GM21367 (cell line): ENCODE results near the gene GALNT8.

Experiments used
- ATAC-seq: cut with Tn5 transposase; IDR thresholded peaks from one replicate; pipeline ENCODE4 v1.9.1; 2021; ENCODE audit not compliant: unreplicated experiment

The GALNT8 gene

DNA sequence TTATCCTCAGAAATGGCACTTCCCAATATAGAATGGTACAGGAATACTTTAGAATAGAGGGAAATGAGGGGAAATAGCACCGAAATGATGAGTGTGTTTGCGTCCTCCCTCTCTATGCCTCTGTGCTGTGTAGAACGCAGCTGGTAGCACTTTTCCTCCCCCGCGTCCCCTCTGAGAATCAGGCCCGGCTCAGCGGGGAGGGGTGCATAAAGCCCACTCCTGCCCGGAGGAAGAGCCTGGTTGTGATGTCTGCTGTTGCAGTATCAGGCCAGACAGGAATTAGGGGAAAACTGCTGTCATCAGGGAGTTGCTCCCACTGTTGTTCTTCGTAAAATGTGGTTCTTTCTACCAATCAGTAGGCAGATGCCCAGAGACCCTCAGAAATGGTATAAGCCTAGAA, 76.0 kb downstream of the GALNT8 start:
- no peak for ATAC-seq

DNA sequence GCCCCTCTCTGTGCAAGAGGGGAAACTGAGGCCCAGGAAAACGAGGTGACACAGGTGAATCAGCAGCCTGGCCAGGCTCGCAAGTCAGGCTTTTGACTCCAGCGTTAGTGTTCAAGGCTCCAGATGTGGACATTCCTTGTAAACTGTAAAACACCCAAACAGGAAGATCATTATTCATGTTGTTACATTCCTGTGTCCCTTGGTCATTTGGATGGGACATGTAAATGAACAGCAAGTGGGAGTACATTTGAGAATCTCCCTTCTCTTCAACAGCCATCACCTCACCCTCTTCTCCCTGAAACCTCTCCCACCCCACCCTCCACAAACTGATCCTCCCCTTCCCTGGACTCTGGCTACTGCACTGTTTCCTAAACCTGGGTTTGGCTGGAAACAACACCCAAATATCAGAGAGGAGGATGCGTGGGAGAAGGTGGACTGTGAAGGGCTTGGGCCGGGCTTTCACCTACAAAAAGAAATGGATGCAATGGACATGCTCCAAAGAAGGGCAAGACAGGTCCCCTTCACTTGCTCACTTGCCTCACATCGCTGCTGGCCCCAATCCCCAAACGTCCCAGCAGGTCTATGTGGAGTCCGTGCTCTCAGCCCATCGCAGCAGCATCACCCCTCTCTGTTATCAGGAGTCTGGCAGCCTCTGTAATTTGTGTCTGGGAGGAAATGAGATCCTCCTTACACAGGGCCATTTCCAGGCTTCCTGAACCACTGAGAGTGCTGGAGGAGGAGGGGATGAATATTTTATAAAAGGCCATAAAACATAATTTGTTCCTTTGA, 76.7 kb downstream of the GALNT8 start:
- ATAC-seq: no peak

DNA sequence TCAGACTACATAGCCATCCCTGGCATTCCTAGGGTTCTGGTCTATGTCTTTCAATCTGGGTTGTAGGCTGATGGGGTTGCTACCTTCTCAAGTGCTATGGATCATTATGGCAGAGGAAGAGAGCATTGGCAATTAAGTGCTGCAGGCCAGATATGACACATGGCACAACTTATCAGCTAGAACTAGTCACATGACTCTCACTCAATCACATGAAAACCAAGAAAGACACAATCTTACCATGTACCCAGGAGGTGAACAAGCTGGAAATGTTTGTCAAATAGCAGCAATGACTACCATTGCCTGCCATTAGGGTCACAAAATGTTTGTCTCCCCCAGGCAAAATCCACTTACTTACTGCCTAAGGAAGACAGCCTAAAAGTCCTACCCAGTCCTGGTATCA, 80.4 kb downstream of the GALNT8 start:
- no peak for ATAC-seq

DNA sequence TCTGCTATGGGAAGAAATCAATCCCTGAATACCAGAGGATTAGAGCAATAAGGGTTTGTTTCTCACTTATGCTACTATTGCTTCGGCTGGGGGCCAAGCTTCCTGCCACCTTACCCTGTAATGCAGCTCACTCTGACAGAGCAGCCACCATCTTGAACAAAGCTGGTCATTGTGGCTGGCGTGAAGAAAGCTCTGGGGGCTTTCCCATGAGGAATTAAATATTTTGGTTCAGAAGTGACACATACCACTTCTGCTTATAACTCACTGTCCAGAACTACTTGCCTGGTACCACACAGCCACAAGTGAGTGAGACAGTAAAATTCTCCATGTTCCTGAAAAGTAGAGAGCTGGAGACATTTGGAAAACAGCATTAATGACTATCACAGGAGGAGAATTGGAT, 82.6 kb downstream of the GALNT8 start:
- ATAC-seq: no peak

DNA sequence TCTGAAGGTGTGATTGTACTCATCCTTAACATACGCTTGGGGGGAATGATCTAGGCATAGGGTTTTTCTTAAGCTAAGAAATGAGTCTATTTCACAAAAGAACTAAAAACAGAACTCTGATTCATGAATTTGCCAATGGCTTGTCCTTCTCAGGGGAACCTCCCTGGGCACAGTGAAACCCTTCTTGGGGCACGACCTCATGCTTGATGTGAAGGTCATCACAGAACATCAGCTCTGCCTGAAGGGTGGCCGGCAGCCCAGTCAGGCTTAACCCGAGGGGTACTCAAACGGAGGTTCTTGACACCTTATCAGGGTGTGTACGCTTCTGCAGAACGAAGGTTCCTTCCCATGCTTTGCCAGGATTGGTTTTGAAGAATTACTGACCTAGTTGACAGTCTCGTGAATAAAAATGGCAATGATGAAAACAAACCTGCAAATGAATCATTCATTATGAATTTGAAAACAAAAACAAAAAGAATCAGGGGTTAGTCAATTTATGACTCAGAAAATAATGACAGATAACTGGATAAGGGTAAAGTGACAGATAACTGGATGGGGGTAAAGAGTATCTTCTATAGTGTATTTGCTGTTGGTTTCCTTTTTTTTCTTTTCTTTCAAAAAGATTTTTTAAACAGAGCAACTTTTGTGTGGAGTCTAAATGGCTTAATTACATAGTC, 86.4 kb downstream of the GALNT8 start:
- ATAC-seq: no peak

DNA sequence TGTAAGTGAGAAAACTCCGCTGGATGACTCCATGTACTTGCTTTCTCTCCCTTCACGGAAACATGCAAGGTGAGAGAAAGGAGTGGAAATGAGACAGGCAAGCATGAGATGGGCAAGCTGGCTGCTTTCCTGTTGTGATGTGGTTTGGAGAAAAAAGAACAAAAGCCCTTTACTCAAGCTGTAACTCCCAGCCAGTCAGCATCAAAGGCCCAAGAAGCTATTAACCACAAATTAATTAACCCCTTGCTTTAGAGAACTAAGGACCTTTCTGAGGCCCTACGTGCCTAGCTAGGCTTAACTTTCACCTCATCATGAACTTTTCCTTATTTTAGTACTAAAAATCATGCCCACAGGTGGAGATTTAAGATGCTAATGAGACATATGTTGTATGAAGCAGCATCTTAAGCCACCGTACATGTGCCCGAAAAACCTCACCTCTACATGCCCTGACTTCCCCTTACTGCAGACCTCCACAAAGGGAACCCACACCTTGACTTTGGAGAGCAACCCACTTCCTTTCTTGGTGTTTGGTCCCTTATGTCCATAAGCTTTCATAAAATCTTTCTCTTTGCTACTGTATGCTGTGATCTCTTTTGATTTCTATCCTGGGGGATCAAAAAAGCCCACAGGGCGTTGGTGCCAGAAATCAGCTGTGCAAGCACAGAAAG, 87.0 kb downstream of the GALNT8 start:
- ATAC-seq: no peak

DNA sequence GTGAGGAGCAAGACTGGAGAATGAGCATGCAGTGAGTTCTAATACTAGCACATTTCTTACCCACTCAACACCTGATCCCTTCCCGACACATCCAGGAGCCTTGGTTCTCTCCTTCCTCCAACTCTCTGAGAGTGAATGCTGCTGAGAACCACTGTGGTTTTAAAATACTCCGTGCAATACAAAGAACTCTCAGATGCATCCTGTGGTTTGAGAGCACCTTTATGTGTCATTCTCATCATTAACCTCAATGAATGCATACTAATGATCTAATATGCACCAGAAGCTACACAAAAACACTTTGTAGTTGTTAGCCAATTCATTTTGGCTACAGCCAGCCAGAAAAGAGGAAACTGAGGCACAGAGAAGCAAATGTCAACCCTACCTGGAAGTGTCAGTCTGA, 87.6 kb downstream of the GALNT8 start:
- no peak for ATAC-seq

DNA sequence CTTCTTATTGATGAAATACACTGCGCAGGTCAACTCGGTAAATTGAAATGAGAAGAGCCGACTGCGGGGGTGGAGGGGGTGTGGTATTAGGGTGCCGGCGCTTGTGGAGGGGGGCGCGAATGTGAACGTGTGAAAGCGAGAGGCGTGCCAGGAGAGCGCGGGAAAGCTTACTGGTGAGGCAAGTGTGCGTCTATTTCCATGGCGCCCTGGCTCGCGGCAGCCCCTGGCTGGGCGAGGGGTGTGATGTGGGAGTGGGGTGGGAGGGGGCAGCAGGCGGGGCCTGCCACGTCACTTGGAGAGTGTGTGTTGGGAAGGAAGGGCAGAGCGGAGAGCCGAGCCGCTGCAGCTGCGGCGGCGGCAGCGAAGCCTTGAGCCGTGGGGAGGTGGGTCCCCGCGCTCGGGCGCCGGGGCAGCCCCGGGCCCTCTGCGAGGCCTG, 88.8 kb downstream of the GALNT8 start:
- no peak for ATAC-seq

DNA sequence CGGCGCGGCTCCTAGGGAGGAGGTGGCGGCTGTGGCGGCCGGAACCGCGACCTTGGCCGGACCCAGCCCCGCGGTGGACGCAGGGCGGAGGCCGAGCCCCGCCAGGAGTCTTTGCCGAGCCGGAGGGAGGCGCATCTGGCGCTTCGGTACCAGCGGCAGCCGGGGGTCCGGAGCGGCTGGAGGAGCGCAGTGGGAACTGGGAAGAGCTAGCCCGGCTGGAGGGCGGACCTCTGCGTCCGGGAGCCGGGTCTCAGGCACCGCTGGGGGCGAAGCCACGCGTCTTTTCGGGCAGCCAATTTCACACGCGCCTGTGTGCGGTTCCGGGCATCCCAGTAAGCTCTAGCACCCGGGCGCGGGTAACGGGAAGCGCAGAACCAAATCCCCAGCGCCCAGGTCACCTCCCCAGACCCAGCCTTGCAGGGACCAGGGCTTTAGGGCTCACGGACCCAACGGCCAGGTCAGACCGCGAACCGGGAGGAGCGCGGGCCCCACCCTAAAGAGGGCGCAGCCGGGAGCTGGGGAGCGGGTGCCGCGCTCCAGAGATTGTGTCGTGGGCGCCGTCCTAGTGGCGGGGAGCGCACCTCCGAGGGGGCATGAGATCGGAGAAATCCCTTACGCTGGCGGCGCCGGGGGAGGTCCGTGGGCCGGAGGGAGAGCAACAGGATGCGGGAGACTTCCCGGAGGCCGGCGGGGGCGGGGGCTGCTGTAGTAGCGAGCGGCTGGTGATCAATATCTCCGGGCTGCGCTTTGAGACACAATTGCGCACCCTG, 89.4 kb downstream of the GALNT8 start:
- ATAC-seq: no peak

DNA sequence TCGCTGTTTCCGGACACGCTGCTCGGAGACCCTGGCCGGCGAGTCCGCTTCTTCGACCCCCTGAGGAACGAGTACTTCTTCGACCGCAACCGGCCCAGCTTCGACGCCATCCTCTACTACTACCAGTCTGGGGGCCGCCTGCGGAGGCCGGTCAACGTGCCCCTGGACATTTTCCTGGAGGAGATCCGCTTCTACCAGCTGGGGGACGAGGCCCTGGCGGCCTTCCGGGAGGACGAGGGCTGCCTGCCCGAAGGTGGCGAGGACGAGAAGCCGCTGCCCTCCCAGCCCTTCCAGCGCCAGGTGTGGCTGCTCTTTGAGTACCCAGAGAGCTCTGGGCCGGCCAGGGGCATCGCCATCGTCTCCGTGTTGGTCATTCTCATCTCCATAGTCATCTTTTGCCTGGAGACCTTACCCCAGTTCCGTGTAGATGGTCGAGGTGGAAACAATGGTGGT, 90.0 kb downstream of the GALNT8 start:
- ATAC-seq: no peak

DNA sequence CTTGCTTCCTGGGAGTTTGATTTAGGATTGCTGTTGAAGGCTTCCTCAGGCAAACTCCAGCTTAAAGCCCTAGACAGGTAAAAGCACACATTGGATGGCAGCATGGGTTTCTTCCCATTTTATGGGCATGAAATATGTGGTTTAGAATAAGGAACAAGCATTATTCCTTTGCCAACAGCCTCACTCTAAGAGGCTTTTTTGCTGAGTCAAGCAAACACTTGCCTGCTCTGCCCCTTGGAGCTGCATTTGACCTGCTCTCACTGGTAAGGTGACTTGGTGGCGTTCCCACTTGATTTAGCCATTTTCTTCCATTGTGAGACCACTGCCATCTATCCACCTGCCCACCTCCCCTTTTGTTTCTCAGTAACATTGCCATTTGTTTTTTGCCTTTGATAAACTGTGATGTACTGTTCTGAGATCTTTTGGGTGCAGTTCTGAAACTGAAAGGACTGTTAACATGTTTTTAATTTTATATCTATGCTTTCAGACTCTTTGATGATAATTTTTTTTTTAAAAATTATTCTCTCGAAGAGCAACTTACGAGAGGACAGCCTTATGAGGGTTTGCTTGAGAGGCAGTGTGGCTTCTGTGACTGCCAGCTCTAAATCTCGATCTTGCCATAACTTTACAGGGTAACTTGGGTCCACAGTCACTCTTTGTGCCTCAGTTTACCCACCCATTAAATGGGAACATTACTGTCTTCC, 92.6 kb downstream of the GALNT8 start:
- ATAC-seq: no peak

DNA sequence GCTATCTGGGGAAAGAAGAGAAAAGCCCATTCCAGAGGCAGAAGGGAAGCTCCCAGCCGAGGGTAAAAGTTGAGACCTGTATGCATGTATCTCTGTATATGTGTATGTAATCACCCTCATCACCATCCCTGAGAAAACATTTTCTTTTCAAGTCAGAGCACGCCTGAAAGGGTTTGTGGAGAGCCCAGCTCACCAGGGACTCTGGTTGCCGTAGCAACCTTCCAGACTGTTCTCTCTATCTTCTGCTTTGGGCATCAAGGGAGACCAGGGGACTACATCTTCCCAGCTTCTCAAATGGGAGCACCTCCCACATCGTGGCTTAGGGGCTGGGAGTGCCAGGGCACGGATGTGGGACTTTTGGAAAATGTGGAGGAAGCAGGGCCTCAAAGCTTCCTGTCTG, 93.5 kb downstream of the GALNT8 start:
- ATAC-seq: no peak

DNA sequence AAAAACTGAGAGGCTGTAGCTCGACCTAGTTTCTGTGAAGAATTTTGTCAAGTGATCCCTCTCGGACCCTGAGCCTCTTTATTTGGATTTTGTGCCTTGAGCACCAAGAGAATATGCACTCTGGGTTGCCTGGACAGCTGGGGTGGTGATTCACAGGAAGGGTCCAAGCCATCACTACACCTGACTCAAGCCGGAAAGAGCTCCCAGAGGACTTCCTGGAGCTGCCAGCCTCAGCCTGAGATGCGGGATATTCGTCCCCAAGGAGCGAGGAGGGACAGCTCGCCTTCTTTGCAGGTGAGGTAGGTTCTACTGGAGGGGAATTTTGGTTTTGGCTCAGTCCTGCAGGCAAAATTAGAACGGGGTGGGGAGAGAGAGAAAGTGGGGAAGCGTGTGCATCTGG, 94.3 kb downstream of the GALNT8 start:
- no peak for ATAC-seq

DNA sequence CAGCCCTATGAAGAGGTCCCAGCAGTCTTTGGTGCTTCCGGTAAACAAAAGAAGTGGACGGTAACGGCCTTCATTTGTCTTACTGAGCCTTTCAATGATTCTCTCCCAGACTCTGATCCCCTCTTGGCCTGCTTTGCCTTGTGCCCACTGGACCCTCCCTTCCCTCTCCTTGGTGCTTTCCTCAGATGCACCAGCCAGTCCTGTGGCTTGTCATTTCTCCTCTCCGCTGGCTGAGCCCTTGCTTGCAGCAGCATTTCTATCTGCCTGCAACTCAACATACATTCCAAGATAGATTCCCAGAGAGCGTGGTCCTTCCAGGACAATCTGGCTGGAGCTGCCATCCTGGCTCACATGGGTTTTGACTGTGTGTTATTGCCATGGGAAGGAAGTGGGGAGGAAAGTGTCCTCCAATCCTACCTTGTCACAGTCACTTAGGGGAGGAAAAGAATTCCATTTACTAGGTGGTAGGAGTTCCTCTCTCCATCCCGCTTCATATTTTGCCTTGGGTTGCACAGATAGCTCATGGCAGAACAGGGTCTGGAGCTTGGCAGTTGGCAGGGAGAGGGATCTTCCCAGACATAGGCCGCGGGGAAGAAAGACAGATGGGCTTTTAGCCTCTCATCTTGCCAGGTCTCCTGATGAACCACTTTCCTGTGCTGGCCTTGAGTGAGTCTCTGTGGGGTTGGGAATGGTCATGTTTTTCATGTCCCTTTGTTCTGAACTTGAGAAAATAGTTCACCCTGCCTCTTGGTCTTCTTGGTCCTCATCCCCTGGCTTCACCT, 96.7 kb downstream of the GALNT8 start:
- ATAC-seq: no peak

DNA sequence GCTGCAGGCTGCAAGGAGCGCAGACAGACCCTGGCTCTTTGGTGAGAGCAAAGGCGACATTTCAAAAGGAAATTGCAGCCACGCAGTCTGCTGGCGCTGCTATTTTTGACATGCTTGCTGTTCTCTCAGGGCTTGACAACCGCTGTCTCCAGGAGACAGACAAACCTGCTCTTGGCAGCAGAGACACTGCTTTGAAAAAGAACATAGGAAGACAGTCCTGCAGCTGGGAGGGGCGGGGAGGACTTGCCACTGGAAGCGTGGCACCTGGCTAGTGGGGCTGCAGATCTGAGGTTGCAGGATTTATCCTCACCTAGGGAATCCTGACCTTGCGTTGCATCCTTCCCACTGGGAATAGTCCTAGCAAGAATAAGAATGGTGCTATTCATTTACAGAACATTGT, 97.7 kb downstream of the GALNT8 start:
- ATAC-seq: no peak

DNA sequence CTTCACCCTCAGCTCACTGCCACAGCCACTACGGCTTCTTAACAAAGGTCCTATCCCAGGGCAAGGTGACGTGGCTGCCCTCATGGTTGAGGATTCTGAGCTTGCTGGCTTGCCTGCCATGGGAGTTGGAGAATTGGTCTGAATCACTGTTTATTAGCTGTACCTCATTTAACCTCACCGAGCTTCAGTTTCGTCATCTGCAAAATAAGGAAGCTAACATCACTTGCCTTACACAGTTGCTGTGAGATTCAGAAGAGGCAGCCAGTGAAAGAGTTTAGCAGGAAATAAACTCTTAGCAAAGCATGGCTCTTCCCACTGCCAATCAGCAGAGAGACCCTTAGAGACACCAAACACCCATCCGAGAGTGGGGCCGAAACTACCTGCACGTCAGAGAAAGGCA, 99.5 kb downstream of the GALNT8 start:
- ATAC-seq: no peak

DNA sequence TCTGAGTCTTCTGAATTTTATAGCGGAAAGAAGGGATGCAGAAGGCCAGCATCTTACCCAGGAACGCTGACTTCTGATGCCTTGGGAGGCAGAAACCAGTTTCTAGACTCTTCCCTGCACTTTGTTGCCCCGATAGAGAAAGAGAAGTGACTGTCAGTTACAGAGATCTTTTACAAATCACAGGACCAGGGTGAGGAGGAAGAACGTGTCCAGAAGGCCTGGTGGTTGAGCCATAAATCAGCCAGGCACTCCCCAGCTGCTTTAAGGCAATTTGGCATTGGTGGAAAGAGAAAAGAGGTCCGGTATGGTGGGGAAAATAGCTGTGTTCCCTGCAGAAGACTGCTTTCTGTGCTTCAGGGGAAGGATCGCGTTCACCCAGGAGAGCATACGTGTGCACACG, 100.8 kb downstream of the GALNT8 start:
- no peak for ATAC-seq
